Adrenal gland (tissue), 5 donors: ENCODE data around the gene RETREG1.

ENCODE experiments used
- CTCF ChIP-seq, 6 experiments: fragments of 450-650 bp in 4 of 6; fragments of 200-600 bp in 2 of 6; sonication (generic) in 1 of 6; IDR thresholded peaks; 1 replicate in 5 of 6; 2 replicates in 1 of 6; pipeline versions ENCODE4 v1.5.1 to v1.8.0; 2016 to 2021; ENCODE audit warnings: antibody characterized with exemption in 6 of 6, mild to moderate bottlenecking in 2 of 6, moderate library complexity in 1 of 6
- POLR2A ChIP-seq, 2 donors: fragments of 450-650 bp; IDR thresholded peaks; one replicate each; pipeline ENCODE4 v1.6.1; 2017; ENCODE audit warnings: antibody characterized with exemption in 2 of 2, mild to moderate bottlenecking in 2 of 2, moderate library complexity in 1 of 2
- donor health status: DM: no; HTN: no; CAD: no.

DNA sequence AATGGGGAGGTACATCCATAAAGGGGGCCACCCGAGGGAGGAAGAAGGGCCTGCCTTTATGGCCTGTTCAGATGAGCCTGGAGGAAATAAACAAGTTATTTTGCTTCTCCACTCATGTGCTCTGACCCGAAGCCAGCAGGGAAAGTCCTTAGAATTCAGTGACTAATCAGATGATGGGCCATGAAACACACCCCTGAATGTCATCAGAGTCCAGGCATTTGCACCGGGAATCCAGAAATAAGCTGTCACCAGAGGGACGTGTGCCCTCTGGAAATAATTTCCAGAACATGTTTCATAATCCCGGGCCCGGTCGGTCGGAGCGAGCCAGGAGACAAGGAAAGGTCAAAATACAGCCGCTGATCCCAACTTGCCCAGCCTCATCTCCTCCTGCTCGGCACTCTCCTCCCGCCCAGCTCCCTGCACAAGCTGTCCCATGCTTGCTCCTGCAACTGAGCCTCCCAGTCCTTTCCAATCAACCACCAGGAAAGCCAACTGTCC, 77.6 kb downstream of the RETREG1 start:
- TF ChIP-seq CTCF (IDR thresholded peaks at IDR 0.05) (no peak), POLR2A (IDR thresholded peaks at IDR 0.05) (no peak)
